HG03457 (cell line): ENCODE data around the gene SLC12A2.

Experiments
- ATAC-seq: cut with Tn5 transposase; IDR thresholded peaks from one replicate; pipeline ENCODE4 v1.9.1; 2021; ENCODE audit warnings: moderate number of reproducible peaks; ENCODE audit not compliant: unreplicated experiment

The SLC12A2 gene

DNA sequence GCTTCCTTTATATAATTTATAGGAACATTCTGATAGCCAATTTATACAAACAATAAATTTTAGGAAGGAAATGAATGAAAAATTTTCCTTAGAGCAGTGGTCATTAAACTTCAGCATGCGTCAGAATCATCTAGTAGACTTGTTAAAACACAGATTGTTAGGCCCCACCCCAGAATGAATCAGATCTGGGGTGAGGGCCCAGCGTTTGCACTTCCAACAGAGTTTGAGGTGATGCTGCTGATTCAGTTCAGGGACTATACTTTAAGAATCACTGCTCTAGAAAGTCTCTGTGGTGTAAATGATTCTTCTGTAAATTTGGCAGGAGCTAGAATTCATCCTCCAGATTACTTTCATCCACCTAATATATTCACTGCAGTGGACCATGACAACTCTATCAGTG is 80.4 kb downstream of the SLC12A2 start:
- ATAC-seq = no peak

DNA sequence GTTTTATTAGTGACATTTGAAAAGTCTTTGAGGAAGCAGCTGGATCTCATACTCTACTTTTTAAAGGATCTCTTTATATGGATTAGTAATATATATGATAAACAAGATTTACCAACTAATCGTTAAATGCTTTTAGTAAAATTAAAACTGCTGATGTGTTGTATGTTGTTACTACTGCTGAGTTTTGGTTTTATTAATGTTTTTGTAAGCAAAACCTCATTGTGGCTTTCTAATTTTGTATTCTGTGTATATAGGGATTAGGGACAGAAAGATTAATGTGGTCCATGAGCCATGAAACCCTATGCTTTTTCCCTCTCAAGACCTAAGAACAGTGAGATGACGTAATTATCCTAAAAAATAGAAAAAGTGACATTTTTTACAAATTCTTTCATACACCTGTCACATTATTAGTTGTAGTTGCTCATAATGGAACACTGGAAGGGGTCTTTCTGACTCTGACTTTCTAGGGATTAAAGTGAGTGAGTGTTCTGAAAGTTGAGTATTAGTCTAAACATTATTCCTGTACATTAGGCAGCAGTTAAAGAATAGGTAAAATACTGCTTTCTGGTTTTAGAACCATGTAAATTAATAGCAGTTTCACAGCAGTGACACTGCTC is 85.9 kb downstream of the SLC12A2 start:
- no peak for ATAC-seq

DNA sequence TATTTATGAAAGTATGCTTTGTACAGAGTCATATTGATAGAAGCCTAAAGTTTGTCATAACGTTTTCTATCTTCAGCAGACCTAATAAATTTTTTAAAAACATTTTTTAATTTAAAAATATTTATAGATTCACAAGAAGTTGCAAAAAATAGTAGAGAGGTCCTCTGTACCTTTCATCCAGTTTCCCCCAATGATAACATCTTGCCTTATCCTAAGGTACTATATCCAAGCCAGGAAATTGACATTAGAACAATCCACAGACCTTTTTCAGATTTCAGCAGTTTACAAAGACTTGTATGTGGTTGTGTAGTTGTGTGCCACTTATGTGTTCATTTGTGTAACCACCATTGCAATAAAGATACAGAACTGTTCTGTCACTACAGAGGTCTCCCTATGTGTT is 88.5 kb downstream of the SLC12A2 start:
- ATAC-seq = no peak

DNA sequence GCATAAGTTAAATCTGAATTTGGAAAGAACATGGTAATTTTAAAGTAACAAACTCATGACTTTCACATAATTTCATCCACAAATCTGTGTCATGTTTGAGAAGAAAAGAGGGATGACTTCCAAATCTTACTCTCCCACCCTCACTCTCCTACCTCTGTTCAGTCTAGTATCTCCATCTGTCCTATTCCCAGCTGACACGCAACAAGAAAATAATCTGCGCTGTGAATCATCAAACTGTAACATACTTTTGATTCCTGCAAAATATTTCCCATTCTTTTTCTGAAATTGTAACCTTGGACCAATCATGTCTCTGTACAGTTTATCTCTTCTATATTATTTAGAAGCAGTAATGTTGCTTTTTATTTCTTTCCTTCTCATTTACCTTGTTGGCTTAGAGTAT is 91.4 kb downstream of the SLC12A2 start:
- no peak for ATAC-seq

DNA sequence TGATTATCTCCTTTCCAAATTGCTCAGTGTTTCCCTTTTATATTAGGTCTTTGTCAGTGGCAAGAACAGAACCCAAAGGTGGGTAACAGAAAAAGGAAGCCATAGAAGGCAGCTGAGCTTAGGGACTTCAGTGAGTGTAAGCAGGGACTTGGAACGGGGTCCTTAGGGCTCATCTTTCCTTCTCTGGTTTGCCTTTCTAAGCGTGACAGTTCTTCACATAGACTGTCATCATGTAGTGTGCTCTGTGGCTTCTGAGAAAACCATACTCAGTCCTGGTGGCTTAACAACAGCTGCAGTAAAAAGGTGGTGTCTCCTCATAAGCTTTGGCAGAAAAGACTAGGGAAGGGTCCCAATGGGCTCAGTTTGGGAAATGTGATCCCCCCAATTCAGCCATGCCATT is 108.8 kb downstream of the SLC12A2 start:
- peak; percentile 60 for ATAC-seq

DNA sequence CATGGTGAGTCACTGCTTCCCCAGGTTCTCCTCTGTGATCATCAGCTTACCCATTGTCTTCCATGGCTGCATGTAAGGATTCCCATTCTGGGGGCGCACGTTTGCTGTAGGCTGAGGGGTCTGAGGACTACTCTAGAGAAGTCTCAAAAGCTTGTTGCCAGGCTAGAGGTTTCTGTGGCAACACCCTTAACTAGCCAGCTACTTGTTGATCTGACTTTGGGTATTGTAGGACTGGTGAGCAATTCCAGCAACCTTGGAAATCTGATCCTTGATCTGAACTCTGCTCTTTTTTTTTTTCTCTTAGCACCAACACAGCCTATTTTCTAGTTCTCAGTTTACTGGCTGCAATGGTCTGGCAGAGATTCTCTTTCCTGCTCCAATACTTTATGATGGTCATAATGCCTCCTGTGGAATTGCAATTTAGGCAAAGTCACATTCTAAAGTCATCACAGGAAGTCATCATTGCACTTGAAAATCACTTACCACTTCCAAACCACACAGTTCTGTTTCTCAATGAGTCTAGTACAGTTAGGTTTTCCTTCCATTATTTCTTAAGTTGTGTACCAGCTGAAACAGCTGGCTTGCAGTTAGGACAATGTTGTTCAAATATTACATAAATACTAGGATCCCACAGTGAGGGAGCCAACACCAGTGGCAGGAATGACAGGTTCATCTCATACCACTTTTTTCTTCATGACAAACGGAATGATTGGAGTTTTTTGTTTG is 110.3 kb downstream of the SLC12A2 start:
- ATAC-seq = no peak

DNA sequence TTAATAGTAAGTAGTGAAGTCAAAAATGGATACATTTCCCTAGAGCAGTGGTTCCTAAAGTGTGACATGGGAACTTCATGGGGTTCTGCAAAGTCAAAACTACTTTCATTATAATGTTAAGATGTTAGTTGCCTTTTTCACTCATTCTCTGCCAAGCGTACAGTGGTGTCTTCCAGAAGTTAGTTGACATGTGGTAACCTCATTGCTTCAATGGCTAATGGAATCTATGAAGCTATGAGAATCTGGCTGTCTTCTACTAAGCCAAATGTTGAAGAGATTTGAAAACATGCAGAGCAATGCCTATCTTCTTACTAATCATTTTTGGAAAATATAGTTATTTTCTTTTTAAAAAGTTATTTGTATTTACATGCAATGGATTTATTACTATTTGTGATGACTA is 111.8 kb downstream of the SLC12A2 start:
- no peak for ATAC-seq

DNA sequence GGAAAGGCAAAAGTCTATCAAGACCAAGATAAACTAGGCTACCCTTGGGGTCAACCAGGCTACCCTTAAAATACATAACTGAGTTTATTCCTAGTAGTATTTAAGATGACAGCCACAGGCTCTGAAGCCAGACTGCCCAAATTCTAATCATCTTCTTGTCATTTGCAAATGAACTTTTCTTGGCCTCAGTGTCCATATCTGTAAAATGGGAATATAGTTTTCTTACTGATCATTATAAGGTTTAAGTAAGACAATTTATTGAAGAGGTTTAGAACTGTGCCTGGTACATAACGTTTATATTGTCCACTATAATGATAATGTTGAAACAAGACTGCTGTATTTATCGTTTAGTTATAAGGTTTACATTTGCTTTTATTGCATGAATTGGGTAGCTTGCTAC is 112.5 kb downstream of the SLC12A2 start:
- ATAC-seq = no peak

DNA sequence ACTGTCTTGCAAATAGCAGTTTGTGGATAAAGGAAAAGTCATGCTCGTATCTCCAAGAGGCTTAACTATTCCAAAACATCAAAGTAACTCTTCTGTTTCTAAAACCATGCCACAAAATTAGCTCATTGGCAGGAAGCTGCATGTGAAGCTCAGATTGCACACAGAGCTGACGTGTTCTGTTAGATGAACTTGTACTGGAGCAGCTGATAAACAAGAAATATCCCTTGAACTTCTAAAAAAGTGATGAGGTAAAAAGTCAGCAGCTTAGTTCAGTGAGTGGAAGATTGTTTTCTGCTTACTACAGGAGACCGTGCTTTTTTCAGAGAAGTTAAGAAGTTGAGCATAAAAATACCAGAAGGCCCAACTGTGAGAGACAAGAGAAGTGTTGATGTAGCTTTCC is 113.2 kb downstream of the SLC12A2 start:
- ATAC-seq = no peak

DNA sequence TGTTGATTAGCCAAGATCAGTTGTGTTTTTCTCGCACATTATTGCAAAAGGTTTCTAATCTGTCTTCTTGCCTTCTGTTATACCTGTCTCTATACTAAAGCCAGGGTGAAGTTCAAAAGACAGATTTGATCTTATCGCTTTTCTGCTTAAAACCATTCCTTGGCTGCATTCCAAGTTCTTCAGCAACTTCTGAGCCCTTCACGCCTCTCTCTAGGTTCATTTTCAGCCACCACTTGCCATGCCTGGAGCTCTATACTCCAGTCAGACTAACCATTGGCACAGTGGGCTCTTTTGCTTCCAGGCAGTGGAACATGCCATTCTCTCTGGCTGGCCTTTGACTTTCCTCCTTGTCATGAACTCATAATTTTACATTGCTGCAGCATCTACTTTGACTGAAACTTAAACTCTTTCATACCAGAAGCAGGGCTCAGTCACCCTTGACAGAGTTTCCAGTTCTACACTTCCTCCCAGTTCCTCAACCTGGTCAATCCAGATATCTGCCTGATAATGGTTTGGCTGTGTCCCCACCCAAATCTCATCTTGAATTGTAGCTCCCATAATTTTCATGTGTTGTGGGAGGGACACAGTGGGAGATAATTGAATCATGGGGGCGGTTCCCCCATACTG is 114.4 kb downstream of the SLC12A2 start:
- ATAC-seq = no peak

DNA sequence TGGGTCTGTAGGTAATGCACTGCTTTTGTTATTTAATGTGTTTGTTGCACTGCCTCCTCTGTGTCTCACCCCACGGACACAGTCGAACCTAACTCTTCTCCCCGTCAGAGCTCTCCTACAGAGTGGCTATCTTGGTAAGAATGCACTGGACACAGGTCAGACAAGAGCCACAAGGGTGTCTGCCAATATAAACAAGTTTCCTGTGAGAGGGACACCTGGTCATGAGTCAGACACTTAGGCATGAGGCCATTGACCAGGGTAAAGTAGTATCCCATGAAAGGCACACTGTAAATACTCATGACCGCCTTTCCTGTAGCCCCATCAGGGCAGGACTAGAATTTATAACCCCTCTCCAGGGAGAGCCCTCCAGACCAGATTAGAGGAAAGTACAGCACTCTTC is 115.5 kb downstream of the SLC12A2 start:
- ATAC-seq = no peak

DNA sequence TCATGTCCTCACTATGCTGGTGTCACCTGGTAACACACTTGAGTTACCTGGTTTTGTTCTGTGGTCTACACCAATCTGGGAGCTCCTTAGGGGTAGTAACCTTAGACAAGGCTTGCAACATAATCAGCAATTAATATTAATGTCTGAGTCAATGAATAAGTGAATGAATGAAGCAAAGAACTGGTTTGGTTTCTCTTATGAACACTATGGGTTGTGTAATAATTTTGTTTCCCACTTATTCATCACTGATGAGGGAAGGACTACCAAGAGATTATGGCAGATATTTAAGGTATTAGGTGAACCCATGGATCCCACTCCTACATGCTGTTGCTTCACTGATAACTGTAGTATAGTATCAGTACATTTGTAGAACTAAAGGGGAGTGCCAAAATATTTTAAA is 116.0 kb downstream of the SLC12A2 start:
- no peak for ATAC-seq

DNA sequence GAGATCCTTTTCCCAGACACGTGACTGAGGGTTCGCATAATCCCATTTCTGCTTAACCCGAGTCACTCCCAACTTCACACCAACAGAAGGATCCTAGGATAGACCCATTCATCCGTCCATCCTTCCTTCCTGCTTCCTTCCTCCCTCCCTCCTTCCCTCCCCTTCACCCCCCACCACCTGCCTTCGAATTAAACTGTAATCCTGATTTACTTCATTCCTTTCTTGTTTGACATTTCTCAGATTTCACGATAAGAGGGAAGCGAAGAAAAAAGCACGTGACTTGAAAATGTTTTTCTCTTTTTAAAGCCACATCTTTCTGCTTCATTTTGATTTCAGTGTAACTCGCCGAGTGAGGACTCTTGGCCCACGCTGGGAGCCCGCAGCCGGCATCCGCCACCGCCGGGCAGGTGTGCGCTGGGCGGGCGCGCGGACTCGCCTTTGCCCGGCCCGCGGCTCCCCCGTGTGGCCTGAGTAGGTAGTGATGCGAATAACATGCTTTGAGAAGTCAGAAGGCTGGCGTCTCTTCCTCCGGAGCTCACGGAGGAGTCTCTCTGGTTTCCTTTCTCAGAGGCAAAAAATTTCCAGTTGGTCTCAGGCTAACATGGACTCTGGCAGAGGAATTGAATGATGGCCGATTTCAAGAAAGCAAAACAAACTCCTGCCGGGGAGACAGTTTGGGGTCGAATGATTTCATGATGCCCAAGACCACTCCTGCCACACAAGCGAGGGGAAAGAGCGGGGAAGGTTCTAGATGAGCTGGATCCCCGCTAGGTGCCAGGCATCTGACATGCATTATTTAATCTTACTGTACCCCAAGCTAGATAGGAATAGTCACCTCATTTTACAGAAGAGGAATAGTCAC is 117.7 kb downstream of the SLC12A2 start:
- peak; percentile 94 for ATAC-seq

DNA sequence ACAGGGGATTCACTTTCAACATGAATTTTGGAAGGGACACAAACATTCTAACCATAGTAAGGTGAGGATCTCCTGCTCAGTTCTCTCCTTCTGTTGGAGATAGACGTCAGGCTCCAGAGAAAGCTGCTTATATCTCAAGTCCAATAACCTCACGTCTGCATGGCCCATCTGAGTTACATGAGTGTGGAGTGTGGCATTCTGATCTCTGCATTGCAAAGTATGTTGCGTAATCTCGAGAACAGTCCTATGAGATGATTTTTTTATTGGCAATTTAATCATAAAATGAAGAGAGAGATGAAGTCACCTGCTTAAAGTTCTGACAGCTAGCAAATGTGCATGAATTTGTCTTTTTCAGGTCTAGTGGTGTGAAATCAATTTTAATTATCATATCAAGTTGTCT is 118.8 kb downstream of the SLC12A2 start:
- no peak for ATAC-seq

DNA sequence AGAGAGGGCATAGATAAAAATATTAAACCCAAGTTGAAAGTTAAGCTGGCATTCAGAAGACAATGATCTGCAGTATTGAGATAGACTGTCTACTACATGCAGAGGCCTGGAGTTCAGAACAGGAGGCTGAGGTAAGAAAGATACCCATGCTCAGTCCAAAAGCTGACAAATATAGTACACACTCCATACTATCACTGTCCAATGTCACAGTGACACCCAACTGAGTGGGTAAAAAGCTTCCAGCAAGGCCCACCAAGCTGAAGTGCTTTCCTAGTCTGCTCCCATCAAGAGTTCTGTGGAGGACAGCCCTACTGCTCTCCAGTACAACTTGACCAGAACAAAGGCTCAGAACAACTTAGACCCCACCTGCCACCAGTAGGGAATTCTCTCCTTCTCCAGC is 124.9 kb downstream of the SLC12A2 start:
- ATAC-seq = no peak

DNA sequence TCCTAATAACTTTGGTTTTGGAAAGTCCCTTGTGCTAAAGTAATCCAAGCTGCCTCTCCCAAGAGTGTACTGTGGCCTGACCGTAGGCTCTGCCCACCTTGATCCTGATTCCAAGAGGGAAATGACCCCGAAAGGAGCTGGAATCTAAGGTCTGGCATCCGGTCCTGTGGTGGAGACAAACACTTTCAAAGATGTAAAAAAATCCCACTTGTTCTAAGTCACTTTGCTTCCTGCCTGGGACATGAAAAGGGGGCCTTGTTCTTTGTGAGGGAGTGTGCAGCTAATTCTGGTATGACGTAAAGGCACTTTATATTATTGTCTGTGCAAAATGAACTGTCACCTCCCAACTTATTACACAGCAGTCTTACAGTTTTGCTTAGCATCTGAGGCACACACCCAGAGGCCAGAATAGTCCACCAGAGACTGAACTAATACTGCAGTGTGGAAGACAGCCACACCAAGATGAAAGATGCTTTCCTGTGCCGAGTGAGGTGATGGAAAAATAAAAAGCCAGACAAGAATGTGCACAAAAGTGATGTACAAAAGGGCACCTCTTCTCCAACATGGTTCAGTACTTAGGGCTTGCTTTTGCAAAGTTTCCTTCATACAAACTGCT is 128.7 kb downstream of the SLC12A2 start:
- ATAC-seq = no peak

DNA sequence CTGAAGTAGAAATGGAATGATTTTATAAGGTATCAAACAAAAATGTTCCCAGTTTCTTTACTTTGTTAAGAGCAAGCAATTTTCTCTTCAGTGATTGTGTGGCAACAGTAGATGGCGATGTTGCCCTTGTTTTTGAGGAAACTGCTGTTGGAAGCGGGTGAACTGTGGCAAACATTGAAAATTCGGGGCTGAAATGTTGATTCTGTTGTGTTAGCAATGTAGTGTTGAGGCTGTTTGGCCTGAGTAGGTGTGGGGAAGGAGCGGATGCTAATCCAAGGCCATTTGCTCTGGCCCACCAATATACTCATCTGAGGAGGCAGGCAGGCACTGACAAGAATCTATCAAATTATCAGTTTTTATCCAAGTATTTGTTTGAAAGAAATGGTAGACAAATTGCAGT is 129.8 kb downstream of the SLC12A2 start:
- ATAC-seq = no peak

DNA sequence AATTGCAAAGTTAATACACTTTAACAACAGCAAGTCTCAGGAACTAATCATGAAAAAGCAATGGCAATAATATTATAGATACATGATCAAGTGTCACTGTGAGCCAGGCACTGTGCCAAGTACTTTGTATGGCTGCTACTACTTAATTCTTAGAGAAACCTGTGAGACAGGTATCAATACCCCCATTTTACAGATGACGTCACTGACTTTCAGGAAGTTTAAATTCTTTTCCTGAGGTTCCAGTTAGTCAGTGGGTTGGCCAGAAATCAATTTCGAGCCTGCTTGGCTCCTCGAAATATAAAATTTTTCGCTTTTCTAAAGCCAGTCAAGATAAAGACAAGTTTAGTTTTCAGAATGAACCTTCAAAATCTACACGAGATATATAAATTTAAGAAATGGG is 130.3 kb downstream of the SLC12A2 start:
- no peak for ATAC-seq

DNA sequence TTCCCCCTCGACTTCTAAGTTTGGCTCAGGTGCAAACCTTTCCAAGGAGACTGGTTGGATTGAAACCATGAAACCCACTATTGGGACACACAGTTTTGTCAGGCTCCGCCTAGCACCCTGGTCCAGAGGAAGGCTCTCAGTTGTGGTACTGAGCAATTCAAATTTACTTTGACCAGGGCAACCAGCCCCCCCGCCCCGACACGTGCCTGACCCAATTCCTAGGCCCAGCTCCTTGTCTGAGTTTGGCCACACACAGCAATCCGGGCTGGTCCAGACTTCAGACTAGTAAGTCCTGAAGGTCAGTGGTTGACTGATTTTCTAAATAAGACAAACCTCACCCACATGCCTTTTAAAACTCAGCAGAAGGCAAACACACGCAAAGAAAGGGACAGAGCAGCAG is 132.7 kb downstream of the SLC12A2 start:
- no peak for ATAC-seq

DNA sequence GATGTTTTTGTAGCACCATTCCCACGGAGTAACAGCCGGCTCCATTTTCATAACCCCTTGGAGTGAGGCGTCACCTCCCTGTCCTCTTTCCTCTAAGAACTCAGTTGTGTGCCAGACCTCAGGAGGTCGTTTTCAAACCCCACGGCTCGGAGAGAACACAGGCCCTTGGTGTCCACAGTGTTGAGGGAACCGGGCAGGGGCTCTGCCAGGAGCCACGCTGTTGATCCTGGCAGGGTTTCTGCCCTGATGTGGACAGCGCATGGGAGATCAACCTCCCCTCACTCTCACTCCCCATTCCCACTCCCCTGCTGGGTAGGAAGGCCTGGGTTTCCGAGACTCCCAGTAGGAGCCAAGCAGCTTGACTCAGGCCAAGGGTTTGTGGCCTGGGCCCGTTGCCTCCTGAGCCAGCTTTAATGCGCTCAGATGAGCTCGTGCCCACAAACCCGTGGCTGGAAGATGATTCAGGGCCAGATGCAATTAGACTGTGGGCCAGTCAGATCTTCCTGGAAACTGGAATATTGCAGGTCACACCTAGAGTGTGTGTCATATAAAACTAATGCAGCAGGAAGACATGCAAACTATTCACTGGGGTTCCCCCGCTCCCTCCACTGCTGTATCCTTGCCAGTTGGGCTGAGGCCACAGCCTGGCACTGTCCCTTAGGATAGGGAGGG is 133.4 kb downstream of the SLC12A2 start:
- no peak for ATAC-seq

DNA sequence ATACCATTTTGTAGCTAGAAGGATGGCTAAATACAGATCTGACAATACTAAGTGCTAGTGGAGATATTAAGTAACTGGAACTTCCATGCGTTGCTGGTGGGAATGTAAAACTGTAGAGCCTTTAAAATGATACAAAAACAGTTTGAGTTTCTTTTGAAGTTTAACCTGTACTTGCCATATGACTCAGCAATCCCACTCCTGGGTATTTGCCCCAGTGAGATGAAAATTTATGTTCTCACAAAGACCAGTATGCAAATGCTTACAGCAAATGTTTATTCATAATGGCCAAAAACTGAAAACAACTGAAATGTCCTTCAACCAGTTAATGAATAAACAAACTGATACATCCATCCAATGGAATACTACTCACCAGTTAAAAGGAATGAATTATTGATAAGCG is 137.3 kb downstream of the SLC12A2 start:
- ATAC-seq = no peak
